Fibroblast of peridontal ligament (primary cell): ENCODE data around the gene NXF3.
"Not testable (repeated sequence)": the region's sequence is repeated elsewhere in the genome, so short reads cannot be mapped to it uniquely, and the experiment has no call there.

Experiments used
- DNase-seq: peaks from one replicate; pipeline ENCODE4 v3.0.0-alpha.2; 2010; ENCODE audit errors: extremely low read depth

NXF3 gene

DNA sequence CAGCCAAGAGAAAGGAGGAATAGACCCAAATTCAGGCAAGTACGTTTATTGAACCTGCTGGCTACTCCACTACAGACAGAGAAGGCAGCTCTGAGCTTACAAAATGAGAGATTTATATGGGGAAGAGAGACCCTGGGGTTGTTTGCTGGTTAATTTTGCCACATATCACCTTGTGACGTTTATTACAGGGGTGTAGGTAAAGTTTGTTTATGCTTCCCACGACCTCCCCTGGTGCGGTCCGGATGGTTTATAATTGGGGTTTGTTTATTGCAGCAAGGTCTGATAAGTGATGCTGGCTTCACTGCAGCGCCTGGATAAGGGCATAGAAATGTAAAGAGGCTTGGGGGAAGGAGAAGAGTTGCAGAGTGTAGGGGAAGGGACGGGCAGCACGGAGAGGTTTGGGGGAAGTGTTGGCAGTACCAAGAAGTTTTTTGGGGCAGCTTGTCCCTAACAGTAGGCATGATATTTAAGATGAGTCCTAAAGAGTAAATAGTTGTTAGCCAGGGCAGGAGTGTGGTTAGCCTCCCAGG, 41.6 kb downstream of the NXF3 start:
- no peak for DNase-seq

- not testable (repeated sequence) for DNase-seq
These were observed 59.6 kb downstream of the NXF3 start for GRCh38 chrX:103033371-103033770.
